HG02763 (cell line): Measurements from ENCODE around the gene LIMCH1.
"Not testable (repeated sequence)": the region's sequence is repeated elsewhere in the genome, so short reads cannot be mapped to it uniquely, and the experiment has no call there.

ENCODE experiments used
- ATAC-seq: cut with Tn5 transposase; IDR thresholded peaks from one replicate; pipeline ENCODE4 v1.9.1; 2021; ENCODE audit warnings: mild to moderate bottlenecking, moderate library complexity; ENCODE audit not compliant: unreplicated experiment

Gene LIMCH1

GRCh38 chr4:41719417-41719816, 181.5 kb downstream of the LIMCH1 start:
- no peak for ATAC-seq

GRCh38 chr4:41722181-41722580, 184.2 kb downstream of the LIMCH1 start:
- no peak for ATAC-seq

GRCh38 chr4:41723286-41723685, 185.3 kb downstream of the LIMCH1 start:
- ATAC-seq, result no peak

GRCh38 chr4:41725254-41725653, 187.3 kb downstream of the LIMCH1 start:
- no peak for ATAC-seq

- no peak for ATAC-seq
Observed at GRCh38 chr4:41727861-41728572, 190.1 kb downstream of the LIMCH1 start.

GRCh38 chr4:41728573-41728913, 190.6 kb downstream of the LIMCH1 start:
- no peak for ATAC-seq

GRCh38 chr4:41731569-41732126, 193.7 kb downstream of the LIMCH1 start:
- no peak for ATAC-seq

GRCh38 chr4:41734371-41734770, 196.4 kb downstream of the LIMCH1 start:
- ATAC-seq, result no peak

GRCh38 chr4:41737491-41737890, 199.5 kb downstream of the LIMCH1 start:
- ATAC-seq, result not testable (repeated sequence)

GRCh38 chr4:41741354-41741753, 203.4 kb downstream of the LIMCH1 start:
- no peak for ATAC-seq

GRCh38 chr4:41744572-41745291, 206.8 kb downstream of the LIMCH1 start:
- no peak for ATAC-seq

- no peak for ATAC-seq
Observed at GRCh38 chr4:41745292-41746024, 207.5 kb downstream of the LIMCH1 start.

GRCh38 chr4:41746025-41746439, 208.1 kb downstream of the LIMCH1 start:
- no peak for ATAC-seq

- ATAC-seq, result no peak
Observed at GRCh38 chr4:41746440-41747229, 208.7 kb downstream of the LIMCH1 start.

GRCh38 chr4:41747230-41748055, 209.5 kb downstream of the LIMCH1 start:
- no peak for ATAC-seq

- ATAC-seq, result no peak
Observed at GRCh38 chr4:41748074-41748570, 210.2 kb downstream of the LIMCH1 start.

- ATAC-seq, result no peak
Observed at GRCh38 chr4:41748571-41749475, 210.9 kb downstream of the LIMCH1 start, which contains the start of gene PHOX2B. PHOX2B (minus strand) TSS chr4:41748725; CDS start chr4:41748610, 115 bp downstream.

- no peak for ATAC-seq
Observed at GRCh38 chr4:41749631-41750039, 211.7 kb downstream of the LIMCH1 start.
